T-helper 17 cell (primary cell): ENCODE results near the gene DNAJC10. TPM values are rescaled to one million over a fixed set of nuclear protein-coding genes. Genes with fewer than 3 reads are reported as not detected.
"Not testable (repeated sequence)": the region's sequence is repeated elsewhere in the genome, so short reads cannot be mapped to it uniquely, and the experiment has no call there.

Experiments
- ATAC-seq: fragments of 150-1000 bp; cut with Tn5 transposase; 2 replicates; pipeline ENCODE4 v1.10.0; 2021; ENCODE audit warnings: mild to moderate bottlenecking, moderate library complexity
- DNase-seq, 3 donors: peaks; one replicate each; pipeline versions ENCODE4 v3.0.0 to v3.0.0-alpha.2; 2020 to 2021
- H3K9me3 ChIP-seq: one replicate; pipeline ENCODE4 v1.7.0; 2013; ENCODE audit warnings: low read length, mild to moderate bottlenecking; ENCODE audit not compliant: control insufficient read depth, poor library complexity, severe bottlenecking
- H3K27ac Mint-ChIP-seq: one replicate; pipeline ENCODE4 v1.8.0; 2022; ENCODE audit warnings: mild to moderate bottlenecking, moderate library complexity, mixed read lengths
- H3K27me3 Mint-ChIP-seq: one replicate; pipeline ENCODE4 v1.8.0; 2022; ENCODE audit warnings: mixed read lengths
- H3K36me3 Mint-ChIP-seq: one replicate; pipeline ENCODE4 v1.8.0; 2022; ENCODE audit warnings: low read depth, mixed read lengths
- H3K4me1 Mint-ChIP-seq: one replicate; pipeline ENCODE4 v1.8.0; 2022; ENCODE audit warnings: mild to moderate bottlenecking, mixed read lengths
- H3K4me3 Mint-ChIP-seq: one replicate; pipeline ENCODE4 v1.8.0; 2022; ENCODE audit warnings: mild to moderate bottlenecking, moderate library complexity, mixed read lengths
- total RNA-seq, 4 donors: library from RNA in 2 of 4; stranded (reverse) in 2 of 4; gene quantifications; one replicate each; pipeline ENCODE4 v1.2.3 and lab custom pipeline; 2022 to 2026

Gene DNAJC10
- 10 to 100 TPM; 52.4 to 55.1 TPM for total RNA-seq
- total RNA-seq (lab: John Stamatoyannopoulos, UW) = 86.2 to 121 reads per million in 2 donors

- Mint-ChIP-seq H3K4me3 (no peak within 1 kb of the TSS), H3K36me3 (peaks cover 3% of the 10 kb centered on the region), H3K27me3 (peaks cover 6% of the 10 kb centered on the region), H3K27ac (no peak within 1 kb of the TSS), H3K4me1 (peaks cover 6% of the 10 kb centered on the region)
- ATAC-seq = peak; percentile 89
- DNase-seq = peak; percentile 79 to 82 (median 81)
- no peaks in the 10 kb centered on the region for H3K9me3 ChIP-seq
Measured at GRCh38 chr2:182715892-182716649, at the start of gene DNAJC10. DNAJC10 (plus strand) TSS chr2:182716257; CDS start chr2:182718087, 1,830 bp downstream.

- peaks cover 14% of the 10 kb centered on the region for H3K27me3 Mint-ChIP-seq
- H3K4me3 Mint-ChIP-seq = no peak overlapping the region
- no peak overlapping the region for H3K27ac Mint-ChIP-seq
- H3K9me3 ChIP-seq = no peaks in the 10 kb centered on the region
- ATAC-seq (peak; percentile 77), DNase-seq (no peak)
- H3K4me1 Mint-ChIP-seq = peaks cover 9% of the 10 kb centered on the region
- peaks cover 3% of the 10 kb centered on the region for H3K36me3 Mint-ChIP-seq
Measured at GRCh38 chr2:182666674-182667314, 49.3 kb upstream of the DNAJC10 start.

GRCh38 chr2:182667315-182667695, 48.8 kb upstream of the DNAJC10 start:
- H3K36me3 Mint-ChIP-seq = peaks cover 4% of the 10 kb centered on the region
- H3K4me3 Mint-ChIP-seq = no peak overlapping the region

GRCh38 chr2:182668671-182669070, 47.4 kb upstream of the DNAJC10 start:
- H3K27me3 Mint-ChIP-seq = peaks cover 17% of the 10 kb centered on the region
- H3K9me3 ChIP-seq = no peaks in the 10 kb centered on the region
- H3K4me3 Mint-ChIP-seq = no peak overlapping the region
- no peak for ATAC-seq
- H3K27ac Mint-ChIP-seq = no peak overlapping the region
- no peak for DNase-seq
- H3K4me1 Mint-ChIP-seq = peaks cover 11% of the 10 kb centered on the region
- peaks cover 4% of the 10 kb centered on the region for H3K36me3 Mint-ChIP-seq

More at GRCh38 chr2:182667315-182667695, 48.8 kb upstream of the DNAJC10 start:
- Mint-ChIP-seq H3K27ac (no peak overlapping the region), H3K27me3 (peaks cover 17% of the 10 kb centered on the region), H3K4me1 (peaks cover 11% of the 10 kb centered on the region)
- H3K9me3 ChIP-seq = no peaks in the 10 kb centered on the region
- ATAC-seq (no peak), DNase-seq (no peak)

- H3K4me1 Mint-ChIP-seq = peaks cover 11% of the 10 kb centered on the region
- no peak overlapping the region for H3K4me3 Mint-ChIP-seq
- peaks cover 29% of the 10 kb centered on the region for H3K27me3 Mint-ChIP-seq
- no peak overlapping the region for H3K27ac Mint-ChIP-seq
- H3K36me3 Mint-ChIP-seq = peaks cover 8% of the 10 kb centered on the region
- DNase-seq = no peak
- H3K9me3 ChIP-seq = no peaks in the 10 kb centered on the region
- ATAC-seq = no peak
Measured at GRCh38 chr2:182672466-182673165, 43.4 kb upstream of the DNAJC10 start.

GRCh38 chr2:182680837-182681236, 35.2 kb upstream of the DNAJC10 start:
- H3K4me3 Mint-ChIP-seq = no peak overlapping the region
- ATAC-seq (no peak), DNase-seq (no peak)
- no peak overlapping the region for H3K27ac Mint-ChIP-seq
- H3K27me3 Mint-ChIP-seq = peaks cover 39% of the 10 kb centered on the region
- peaks cover 4% of the 10 kb centered on the region for H3K4me1 Mint-ChIP-seq
- no peaks in the 10 kb centered on the region for H3K9me3 ChIP-seq
- peaks cover 2% of the 10 kb centered on the region for H3K36me3 Mint-ChIP-seq

- DNase-seq (no peak), ATAC-seq (no peak)
- Mint-ChIP-seq H3K4me3 (no peak overlapping the region), H3K27ac (no peak overlapping the region), H3K36me3 (no peaks in the 10 kb centered on the region), H3K4me1 (peaks cover 4% of the 10 kb centered on the region), H3K27me3 (peaks cover 30% of the 10 kb centered on the region)
- H3K9me3 ChIP-seq = no peaks in the 10 kb centered on the region
Measured at GRCh38 chr2:182682210-182682609, 33.8 kb upstream of the DNAJC10 start.

GRCh38 chr2:182685559-182685958, 30.5 kb upstream of the DNAJC10 start:
- no peak overlapping the region for H3K27ac Mint-ChIP-seq
- H3K36me3 Mint-ChIP-seq = peaks cover 2% of the 10 kb centered on the region
- H3K4me3 Mint-ChIP-seq = no peak overlapping the region
- H3K9me3 ChIP-seq = no peaks in the 10 kb centered on the region
- no peak for DNase-seq
- ATAC-seq = no peak
- peaks cover 31% of the 10 kb centered on the region for H3K27me3 Mint-ChIP-seq
- peaks cover 4% of the 10 kb centered on the region for H3K4me1 Mint-ChIP-seq

GRCh38 chr2:182686763-182687162, 29.3 kb upstream of the DNAJC10 start:
- H3K27me3 Mint-ChIP-seq = peaks cover 28% of the 10 kb centered on the region
- DNase-seq, H3K4me1 Mint-ChIP-seq, H3K4me3 Mint-ChIP-seq, H3K27ac Mint-ChIP-seq, H3K9me3 ChIP-seq, H3K36me3 Mint-ChIP-seq, ATAC-seq: not testable (repeated sequence)

GRCh38 chr2:182694189-182694588, 21.9 kb upstream of the DNAJC10 start:
- no peak overlapping the region for H3K27ac Mint-ChIP-seq
- DNase-seq = no peak
- no peaks in the 10 kb centered on the region for H3K4me1 Mint-ChIP-seq
- H3K27me3 Mint-ChIP-seq = peaks cover 11% of the 10 kb centered on the region
- H3K4me3 Mint-ChIP-seq = no peak overlapping the region
- no peak for ATAC-seq
- H3K9me3 ChIP-seq = no peaks in the 10 kb centered on the region
- H3K36me3 Mint-ChIP-seq = no peaks in the 10 kb centered on the region

GRCh38 chr2:182695776-182696175, 20.3 kb upstream of the DNAJC10 start:
- Mint-ChIP-seq H3K4me1 (no peaks in the 10 kb centered on the region), H3K27me3 (peaks cover 11% of the 10 kb centered on the region), H3K4me3 (no peak overlapping the region), H3K36me3 (no peaks in the 10 kb centered on the region), H3K27ac (no peak overlapping the region)
- DNase-seq (no peak), ATAC-seq (no peak)
- H3K9me3 ChIP-seq = no peaks in the 10 kb centered on the region

- Mint-ChIP-seq H3K27ac (no peak overlapping the region), H3K4me1 (no peaks in the 10 kb centered on the region), H3K27me3 (peaks cover 19% of the 10 kb centered on the region), H3K36me3 (no peaks in the 10 kb centered on the region), H3K4me3 (no peak overlapping the region)
- ATAC-seq (no peak), DNase-seq (no peak)
- H3K9me3 ChIP-seq = no peaks in the 10 kb centered on the region
Measured at GRCh38 chr2:182698671-182699070, 17.4 kb upstream of the DNAJC10 start.

GRCh38 chr2:182705761-182706160, 10.3 kb upstream of the DNAJC10 start:
- no peak for DNase-seq
- Mint-ChIP-seq H3K4me1 (no peaks in the 10 kb centered on the region), H3K27me3 (peaks cover 36% of the 10 kb centered on the region), H3K4me3 (no peak overlapping the region), H3K36me3 (no peaks in the 10 kb centered on the region), H3K27ac (no peak overlapping the region)
- no peaks in the 10 kb centered on the region for H3K9me3 ChIP-seq
- no peak for ATAC-seq
